MM.1S (cell line): Measurements from ENCODE around the gene WFDC6.

Experiments used
- EZH2 ChIP-seq: fragments of 300-600 bp; sonication (generic); optimal IDR thresholded peaks from 2 replicates; pipeline ENCODE3; 2017; ENCODE audit warnings: low read depth, mild to moderate bottlenecking, antibody characterized with exemption, low read length, mixed read lengths
- EZH2phosphoT487 ChIP-seq: fragments of 300-600 bp; sonication (generic); IDR thresholded peaks from 2 replicates; pipeline ENCODE4 v1.6.1; 2018; ENCODE audit warnings: antibody characterized with exemption, low read length

GRCh38 chr20:45502561-45502960 lies 36.7 kb downstream of the WFDC6 start:
- TF ChIP-seq EZH2phosphoT487 (no peak), EZH2 (no peak)
